Measurements from ENCODE around the gene ACVR1B.

DNA sequence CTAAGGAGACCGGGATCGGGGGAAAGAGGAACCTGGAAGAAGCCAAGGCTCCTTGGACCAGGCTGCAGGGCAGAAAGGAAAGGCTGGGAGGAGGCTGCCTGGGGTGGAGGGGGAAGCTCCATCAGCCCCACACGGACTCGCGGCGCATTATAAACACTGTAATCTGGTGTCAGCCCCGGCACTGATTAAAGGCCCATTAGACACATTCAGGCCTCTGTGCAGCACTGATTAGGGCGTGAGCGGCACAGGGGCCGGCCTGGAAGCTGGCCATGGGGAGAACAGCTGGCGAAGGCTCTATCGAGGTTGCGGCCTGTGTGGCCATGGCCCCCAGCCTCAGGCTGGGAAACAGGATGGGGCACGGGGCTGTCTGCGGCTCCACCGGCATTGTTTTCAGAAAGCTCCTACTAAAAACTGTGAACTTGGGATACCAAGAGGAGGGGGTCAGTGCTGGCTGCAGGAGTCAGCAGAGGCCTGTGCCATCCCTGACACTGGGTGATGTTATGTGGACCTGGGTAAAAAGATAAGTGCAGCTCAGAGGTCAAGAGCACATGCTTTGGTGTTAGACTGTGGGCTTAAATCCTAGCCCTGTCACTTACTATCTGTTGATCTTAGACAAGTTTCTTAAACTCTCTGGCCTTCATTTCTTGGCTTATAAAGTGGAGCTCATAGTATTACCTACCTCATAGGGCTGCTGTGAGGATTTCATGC lies 33.6 kb upstream of the ACVR1B start:
- TF ChIP-seq, protein P1, sequence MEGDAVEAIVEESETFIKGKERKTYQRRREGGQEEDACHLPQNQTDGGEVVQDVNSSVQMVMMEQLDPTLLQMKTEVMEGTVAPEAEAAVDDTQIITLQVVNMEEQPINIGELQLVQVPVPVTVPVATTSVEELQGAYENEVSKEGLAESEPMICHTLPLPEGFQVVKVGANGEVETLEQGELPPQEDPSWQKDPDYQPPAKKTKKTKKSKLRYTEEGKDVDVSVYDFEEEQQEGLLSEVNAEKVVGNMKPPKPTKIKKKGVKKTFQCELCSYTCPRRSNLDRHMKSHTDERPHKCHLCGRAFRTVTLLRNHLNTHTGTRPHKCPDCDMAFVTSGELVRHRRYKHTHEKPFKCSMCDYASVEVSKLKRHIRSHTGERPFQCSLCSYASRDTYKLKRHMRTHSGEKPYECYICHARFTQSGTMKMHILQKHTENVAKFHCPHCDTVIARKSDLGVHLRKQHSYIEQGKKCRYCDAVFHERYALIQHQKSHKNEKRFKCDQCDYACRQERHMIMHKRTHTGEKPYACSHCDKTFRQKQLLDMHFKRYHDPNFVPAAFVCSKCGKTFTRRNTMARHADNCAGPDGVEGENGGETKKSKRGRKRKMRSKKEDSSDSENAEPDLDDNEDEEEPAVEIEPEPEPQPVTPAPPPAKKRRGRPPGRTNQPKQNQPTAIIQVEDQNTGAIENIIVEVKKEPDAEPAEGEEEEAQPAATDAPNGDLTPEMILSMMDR (conservative IDR thresholded peaks at IDR 0.05): no peak
- no peak for TF ChIP-seq EZH2 (IDR thresholded peaks at IDR 0.05; ENCODE audit: low read depth)

Data from PC-9 (cell line).